ENCODE data around the gene GASK1A. TPM values are rescaled to one million over a fixed set of nuclear protein-coding genes. Genes with fewer than 3 reads are reported as not detected.

Gene GASK1A
- total and polyA plus RNA-seq, 2 of the 8 experiments (the other 6 are each of a cell fraction or from before 2014, with no cell fraction given) = 4.7 to 7.9 TPM

DNA sequence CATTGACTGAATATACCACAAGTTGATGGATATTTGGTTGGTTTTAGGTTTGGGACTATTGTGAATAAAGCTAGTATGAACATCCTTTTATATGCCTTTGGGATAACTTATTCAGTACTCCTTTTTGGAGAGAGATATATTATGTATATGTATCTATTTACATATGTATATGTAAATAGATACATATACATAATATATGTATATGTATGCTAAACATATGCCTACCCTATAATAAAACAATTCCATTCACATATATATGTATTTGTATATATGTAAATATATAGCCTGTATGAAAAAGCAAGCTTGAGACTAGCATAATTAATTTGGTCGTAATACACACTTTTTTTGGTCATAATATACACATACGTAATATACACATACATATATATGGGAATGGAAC lies 15.8 kb upstream of the GASK1A start (continued):
- TF ChIP-seq CHD7 (IDR thresholded peaks at IDR 0.05; ENCODE audit: insufficient replicate concordance, low read length) = no peak
- no peak for TF ChIP-seq JUN (IDR thresholded peaks at IDR 0.05; ENCODE audit: low read depth, low read length)
